GM23338 (cell line): ENCODE data around the gene RABGAP1L. TPM values are rescaled to one million over a fixed set of nuclear protein-coding genes. Genes with fewer than 3 reads are reported as not detected.

Source experiments
- ATAC-seq: fragments of 200-7000 bp; cut with Tn5 transposase; 3 replicates; pipeline ENCODE4 v1.9.1; 2020
- DNase-seq: peaks from one replicate; pipeline ENCODE4 v3.0.0-alpha.2; 2015; ENCODE audit warnings: low spot score
- H2AFZ ChIP-seq: fragments of 200-600 bp; sonication (generic); 2 replicates; pipeline ENCODE4 v1.8.0; 2016; ENCODE audit warnings: antibody characterized with exemption, mild to moderate bottlenecking, moderate library complexity
- H3F3A ChIP-seq: fragments of 200-600 bp; sonication (generic); replicated peaks from 2 replicates; pipeline ENCODE4 v1.8.0; 2017; ENCODE audit warnings: antibody characterized with exemption, mixed run types, low read depth
- H3K27ac ChIP-seq: fragments of 200-600 bp; sonication (generic); 2 replicates; pipeline ENCODE4 v1.6.1; 2016; ENCODE audit warnings: low read depth
- H3K27me3 ChIP-seq: fragments of 200-600 bp; sonication (generic); 2 replicates; pipeline ENCODE4 v1.8.0; 2016; ENCODE audit warnings: mild to moderate bottlenecking, mixed run types, moderate library complexity; ENCODE audit not compliant: insufficient read depth
- H3K36me3 ChIP-seq: fragments of 200-600 bp; sonication (generic); 2 replicates; pipeline ENCODE4 v1.8.0; 2016; ENCODE audit warnings: mild to moderate bottlenecking; ENCODE audit not compliant: insufficient read depth
- H3K4me1 ChIP-seq: fragments of 200-600 bp; sonication (generic); 2 replicates; pipeline ENCODE4 v1.8.0; 2016; ENCODE audit warnings: mild to moderate bottlenecking, moderate library complexity; ENCODE audit not compliant: insufficient read depth
- H3K4me2 ChIP-seq: fragments of 200-600 bp; sonication (generic); 2 replicates; pipeline ENCODE4 v1.7.1; 2017; ENCODE audit warnings: mixed run types
- H3K4me3 ChIP-seq: fragments of 200-600 bp; sonication (generic); 2 replicates; pipeline ENCODE4 v1.6.1; 2016; ENCODE audit warnings: mixed run types
- H3K79me2 ChIP-seq: fragments of 200-600 bp; sonication (generic); replicated peaks from 2 replicates; pipeline ENCODE4 v1.8.0; 2017; ENCODE audit warnings: mild to moderate bottlenecking; ENCODE audit not compliant: insufficient read depth
- H3K9me2 ChIP-seq: fragments of 200-600 bp; sonication (generic); 2 replicates; pipeline ENCODE4 v1.8.0; 2017; ENCODE audit not compliant: insufficient read depth
- H4K20me1 ChIP-seq: fragments of 200-600 bp; sonication (generic); replicated peaks from 2 replicates; pipeline ENCODE4 v1.8.0; 2017; ENCODE audit warnings: mild to moderate bottlenecking; ENCODE audit not compliant: insufficient read depth
- H3K27ac Mint-ChIP-seq: 2 replicates; pipeline ENCODE4 v1.8.0; 2020; ENCODE audit warnings: inconsistent platforms, mild to moderate bottlenecking, moderate library complexity, mixed read lengths
- H3K27me3 Mint-ChIP-seq: 3 replicates; pipeline ENCODE4 v1.8.0; 2022; ENCODE audit warnings: low read depth, mild to moderate bottlenecking, moderate library complexity, mixed read lengths, inconsistent platforms; ENCODE audit not compliant: insufficient read depth, poor library complexity
- H3K36me3 Mint-ChIP-seq: 3 replicates; pipeline ENCODE4 v1.8.0; 2021; ENCODE audit warnings: low read depth, mild to moderate bottlenecking, inconsistent platforms, moderate library complexity, mixed read lengths
- H3K4me1 Mint-ChIP-seq: 3 replicates; pipeline ENCODE4 v1.8.0; 2020; ENCODE audit warnings: mild to moderate bottlenecking, inconsistent platforms, mixed read lengths
- H3K4me3 Mint-ChIP-seq: 3 replicates; pipeline ENCODE4 v1.8.0; 2021; ENCODE audit warnings: moderate library complexity, mild to moderate bottlenecking, inconsistent platforms, mixed read lengths
- H3K9me3 Mint-ChIP-seq: 3 replicates; pipeline ENCODE4 v1.8.0; 2020; ENCODE audit warnings: moderate library complexity, mild to moderate bottlenecking, inconsistent platforms, mixed read lengths
- CREB1 ChIP-seq: fragments of 250-450 bp; sonication (Bioruptor Pico); IDR thresholded peaks from 2 replicates; pipeline ENCODE4 v1.5.0; 2020; ENCODE audit warnings: low read depth, mild to moderate bottlenecking, moderate library complexity
- ETS1 ChIP-seq: IDR thresholded peaks from 2 replicates; pipeline ENCODE4 v1.6.1; 2016; ENCODE audit warnings: antibody characterized with exemption
- EZH2 ChIP-seq: fragments of 200-600 bp; sonication (generic); IDR thresholded peaks from one replicate; pipeline ENCODE4 v1.8.0; 2017; ENCODE audit warnings: antibody characterized with exemption, mild to moderate bottlenecking, low read depth; ENCODE audit not compliant: unreplicated experiment
- EZH2phosphoT487 ChIP-seq: fragments of 200-600 bp; sonication (generic); IDR thresholded peaks from one replicate; pipeline ENCODE4 v1.8.1; 2018; ENCODE audit warnings: antibody characterized with exemption; ENCODE audit not compliant: unreplicated experiment
- JUNB ChIP-seq: IDR thresholded peaks from one replicate; pipeline ENCODE4 v1.6.1; 2016; ENCODE audit warnings: antibody characterized with exemption; ENCODE audit not compliant: unreplicated experiment
- NANOG ChIP-seq: IDR thresholded peaks from 2 replicates; pipeline ENCODE4 v1.6.1; 2016; ENCODE audit warnings: antibody characterized with exemption, borderline replicate concordance
- POLR2AphosphoS5 ChIP-seq: IDR thresholded peaks from 2 replicates; pipeline ENCODE4 v1.6.1; 2016; ENCODE audit warnings: antibody characterized with exemption, low read depth
- STAT1 ChIP-seq: IDR thresholded peaks from one replicate; pipeline ENCODE4 v1.6.1; 2016; ENCODE audit warnings: antibody characterized with exemption; ENCODE audit not compliant: unreplicated experiment
- ZNF114 ChIP-seq: fragments of 250-450 bp; sonication (Bioruptor Pico); IDR thresholded peaks from 2 replicates; pipeline ENCODE4 v1.5.0; 2020; ENCODE audit warnings: mild to moderate bottlenecking, moderate library complexity
- ZNF331 ChIP-seq: fragments of 250-450 bp; sonication (Bioruptor Pico); IDR thresholded peaks from 2 replicates; pipeline ENCODE4 v1.5.0; 2020; ENCODE audit warnings: low read depth, mild to moderate bottlenecking, moderate library complexity
- ZNF462 ChIP-seq: fragments of 250-450 bp; sonication (Bioruptor Pico); IDR thresholded peaks from 2 replicates; pipeline ENCODE4 v1.5.0; 2020; ENCODE audit warnings: mild to moderate bottlenecking, moderate library complexity
- polyA plus RNA-seq: library from polyadenylated mRNA; unstranded; fragments of >200 nt; fragmentation: Nextera tagmentation; extraction: Ambion mirVana; gene quantifications from 2 replicates; pipeline ENCODE4 v1.2.1, GENCODE V29; 2016
- total RNA-seq: library from RNA; depleted of rRNA; stranded (reverse); fragments of >200 nt; shearing (Covaris generic); gene quantifications from 2 replicates; pipeline ENCODE4 v1.2.3, GENCODE V29; 2014
- TF ChIP-seq, protein P1 (sequence below), 2 experiments: fragments of 200-600 bp in 1 of 2; sonication (generic) in 1 of 2; conservative IDR thresholded peaks; 2 replicates each; pipeline versions ENCODE4 v1.5.1 to v1.6.1; 2016 to 2017; ENCODE audit warnings: antibody characterized with exemption in 2 of 2, low read depth in 2 of 2, mild to moderate bottlenecking in 2 of 2, moderate library complexity in 1 of 2
- TF ChIP-seq, protein P2 (sequence below): IDR thresholded peaks from one replicate; pipeline ENCODE4 v1.6.1; 2018; ENCODE audit warnings: antibody characterized with exemption; ENCODE audit not compliant: unreplicated experiment

Gene RABGAP1L
- total and polyA plus RNA-seq, 2 experiments from 2014 or later: 83.2 to 136 TPM

- Histone ChIP-seq H3F3A (no peaks in the 10 kb centered on the region), H4K20me1 (no peaks in the 10 kb centered on the region), H3K79me2 (no peaks in the 10 kb centered on the region), H3K4me3 (no peak overlapping the region), H3K4me1 (no peaks in the 10 kb centered on the region), H3K4me2 (no peak overlapping the region), H3K9me2 (0 out of 2 replicates have a peak, but pooled peaks cover 2% of the 10 kb centered on the region), H3K27ac (no peak overlapping the region), H2AFZ (no peak overlapping the region), H3K27me3 (no peaks in the 10 kb centered on the region), H3K36me3 (no peaks in the 10 kb centered on the region)
- DNase-seq: no peak
- ATAC-seq: no peak
- Mint-ChIP-seq H3K4me3 (no peak overlapping the region), H3K36me3 (no peaks in the 10 kb centered on the region), H3K27ac (no peak overlapping the region), H3K9me3 (peaks cover 2% of the 10 kb centered on the region; the same call in 1 of the 3 replicates), H3K4me1 (no peaks in the 10 kb centered on the region), H3K27me3 (peaks cover 2% of the 10 kb centered on the region)
- TF ChIP-seq, protein P1, sequence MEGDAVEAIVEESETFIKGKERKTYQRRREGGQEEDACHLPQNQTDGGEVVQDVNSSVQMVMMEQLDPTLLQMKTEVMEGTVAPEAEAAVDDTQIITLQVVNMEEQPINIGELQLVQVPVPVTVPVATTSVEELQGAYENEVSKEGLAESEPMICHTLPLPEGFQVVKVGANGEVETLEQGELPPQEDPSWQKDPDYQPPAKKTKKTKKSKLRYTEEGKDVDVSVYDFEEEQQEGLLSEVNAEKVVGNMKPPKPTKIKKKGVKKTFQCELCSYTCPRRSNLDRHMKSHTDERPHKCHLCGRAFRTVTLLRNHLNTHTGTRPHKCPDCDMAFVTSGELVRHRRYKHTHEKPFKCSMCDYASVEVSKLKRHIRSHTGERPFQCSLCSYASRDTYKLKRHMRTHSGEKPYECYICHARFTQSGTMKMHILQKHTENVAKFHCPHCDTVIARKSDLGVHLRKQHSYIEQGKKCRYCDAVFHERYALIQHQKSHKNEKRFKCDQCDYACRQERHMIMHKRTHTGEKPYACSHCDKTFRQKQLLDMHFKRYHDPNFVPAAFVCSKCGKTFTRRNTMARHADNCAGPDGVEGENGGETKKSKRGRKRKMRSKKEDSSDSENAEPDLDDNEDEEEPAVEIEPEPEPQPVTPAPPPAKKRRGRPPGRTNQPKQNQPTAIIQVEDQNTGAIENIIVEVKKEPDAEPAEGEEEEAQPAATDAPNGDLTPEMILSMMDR (conservative IDR thresholded peaks at IDR 0.05; ENCODE audit: low read depth in 2 of 2): no peak
- TF ChIP-seq STAT1 (no peak), ZNF331 (no peak), ZNF114 (CRISPR knock-in tag) (no peak), JUNB (no peak), POLR2AphosphoS5 (no peak), NANOG (no peak), ETS1 (no peak), ZNF462 (CRISPR knock-in tag) (no peak), EZH2phosphoT487 (no peak), CREB1 (CRISPR knock-in tag) (no peak), EZH2 (no peak)
- TF ChIP-seq, protein P2, sequence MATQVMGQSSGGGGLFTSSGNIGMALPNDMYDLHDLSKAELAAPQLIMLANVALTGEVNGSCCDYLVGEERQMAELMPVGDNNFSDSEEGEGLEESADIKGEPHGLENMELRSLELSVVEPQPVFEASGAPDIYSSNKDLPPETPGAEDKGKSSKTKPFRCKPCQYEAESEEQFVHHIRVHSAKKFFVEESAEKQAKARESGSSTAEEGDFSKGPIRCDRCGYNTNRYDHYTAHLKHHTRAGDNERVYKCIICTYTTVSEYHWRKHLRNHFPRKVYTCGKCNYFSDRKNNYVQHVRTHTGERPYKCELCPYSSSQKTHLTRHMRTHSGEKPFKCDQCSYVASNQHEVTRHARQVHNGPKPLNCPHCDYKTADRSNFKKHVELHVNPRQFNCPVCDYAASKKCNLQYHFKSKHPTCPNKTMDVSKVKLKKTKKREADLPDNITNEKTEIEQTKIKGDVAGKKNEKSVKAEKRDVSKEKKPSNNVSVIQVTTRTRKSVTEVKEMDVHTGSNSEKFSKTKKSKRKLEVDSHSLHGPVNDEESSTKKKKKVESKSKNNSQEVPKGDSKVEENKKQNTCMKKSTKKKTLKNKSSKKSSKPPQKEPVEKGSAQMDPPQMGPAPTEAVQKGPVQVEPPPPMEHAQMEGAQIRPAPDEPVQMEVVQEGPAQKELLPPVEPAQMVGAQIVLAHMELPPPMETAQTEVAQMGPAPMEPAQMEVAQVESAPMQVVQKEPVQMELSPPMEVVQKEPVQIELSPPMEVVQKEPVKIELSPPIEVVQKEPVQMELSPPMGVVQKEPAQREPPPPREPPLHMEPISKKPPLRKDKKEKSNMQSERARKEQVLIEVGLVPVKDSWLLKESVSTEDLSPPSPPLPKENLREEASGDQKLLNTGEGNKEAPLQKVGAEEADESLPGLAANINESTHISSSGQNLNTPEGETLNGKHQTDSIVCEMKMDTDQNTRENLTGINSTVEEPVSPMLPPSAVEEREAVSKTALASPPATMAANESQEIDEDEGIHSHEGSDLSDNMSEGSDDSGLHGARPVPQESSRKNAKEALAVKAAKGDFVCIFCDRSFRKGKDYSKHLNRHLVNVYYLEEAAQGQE: no peak
Observed at GRCh38 chr1:174666248-174666647, 506.9 kb downstream of the RABGAP1L start.
